HG03565 (cell line): ENCODE results near the gene SLC35D2.
"Not testable (repeated sequence)": the region's sequence is repeated elsewhere in the genome, so short reads cannot be mapped to it uniquely, and the experiment has no call there.

Source experiments
- ATAC-seq: cut with Tn5 transposase; IDR thresholded peaks from one replicate; pipeline ENCODE4 v1.9.1; 2021; ENCODE audit warnings: mild to moderate bottlenecking, moderate library complexity; ENCODE audit not compliant: unreplicated experiment

SLC35D2 gene

GRCh38 chr9:96400132-96400910 is 16.8 kb upstream of the SLC35D2 start:
- ATAC-seq: no peak

DNA sequence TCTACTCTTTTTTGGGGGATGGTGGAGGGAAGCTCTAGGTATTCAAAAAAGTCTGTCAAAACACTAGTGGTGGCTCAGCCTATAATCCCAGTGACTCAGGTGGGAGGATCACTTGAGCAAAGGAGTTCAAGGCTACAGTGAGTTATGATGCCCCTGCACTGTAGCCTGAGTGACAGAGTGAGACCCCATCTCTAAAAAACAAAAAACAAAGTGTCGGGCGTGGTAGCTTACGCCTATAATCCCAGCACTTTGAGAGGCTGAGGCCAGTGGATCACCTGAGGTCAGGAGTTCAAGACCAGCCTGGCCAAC is 15.8 kb upstream of the SLC35D2 start:
- ATAC-seq: no peak

- no peak for ATAC-seq
These were observed 15.2 kb upstream of the SLC35D2 start for GRCh38 chr9:96398582-96399324.

GRCh38 chr9:96395964-96396363 is 12.5 kb upstream of the SLC35D2 start:
- no peak for ATAC-seq

DNA sequence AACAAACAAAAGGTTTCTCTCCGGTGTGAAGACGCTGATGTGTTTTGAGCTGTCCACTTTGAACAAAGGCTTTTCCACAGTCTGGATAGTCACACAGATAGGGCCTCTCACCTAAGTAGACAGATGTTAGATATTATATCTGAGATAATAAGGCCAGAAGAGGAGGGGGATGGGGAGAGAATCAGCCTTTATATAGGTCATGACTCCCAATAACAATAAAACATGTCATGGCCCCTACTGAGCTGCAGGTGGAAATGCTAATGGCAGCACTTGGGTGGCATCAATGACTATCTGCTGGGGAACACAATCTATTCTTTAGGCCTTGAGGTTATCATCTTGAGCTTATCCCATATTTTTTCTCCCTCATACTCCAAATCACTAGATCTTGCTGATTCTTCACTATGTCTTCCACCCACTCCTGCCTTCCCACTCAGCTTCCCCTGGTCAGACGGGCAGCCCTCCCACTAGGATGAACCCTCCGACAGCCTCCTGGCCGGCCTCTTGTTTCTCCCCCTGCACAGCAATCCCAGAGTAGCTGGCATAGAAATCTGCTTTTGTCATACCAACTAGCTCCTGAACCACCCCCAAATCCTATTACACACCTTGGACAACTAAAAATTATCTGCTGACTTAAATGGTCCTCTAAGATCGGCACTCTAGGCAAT is 11.5 kb upstream of the SLC35D2 start:
- ATAC-seq: no peak

- no peak for ATAC-seq
These were observed 8.8 kb upstream of the SLC35D2 start for GRCh38 chr9:96392263-96392662.

- no peak for ATAC-seq
These were observed 7.7 kb upstream of the SLC35D2 start for GRCh38 chr9:96391021-96391765.

GRCh38 chr9:96388144-96388543 is 4.6 kb upstream of the SLC35D2 start:
- no peak for ATAC-seq

DNA sequence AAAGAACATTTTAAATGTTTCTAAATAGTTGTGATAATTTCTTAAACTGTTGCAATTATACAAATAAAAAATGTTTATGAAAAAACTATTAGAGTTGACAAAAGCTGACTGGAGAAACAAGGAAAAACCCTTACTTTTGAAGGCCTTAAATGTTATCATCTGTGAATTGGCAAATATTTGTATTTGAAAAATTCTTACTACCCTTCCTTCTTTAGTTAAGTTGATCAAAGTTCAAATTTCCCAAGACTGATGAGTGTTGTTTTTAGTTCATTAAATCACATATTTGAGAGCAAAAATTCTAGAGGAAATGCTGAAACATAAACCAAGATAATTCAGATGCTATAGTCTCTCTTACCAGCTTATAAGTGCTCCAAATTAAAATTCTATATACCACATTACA is 2.6 kb upstream of the SLC35D2 start:
- ATAC-seq: no peak

- ATAC-seq: no peak
These were observed 709 bp downstream of the SLC35D2 start for GRCh38 chr9:96382839-96383164.

DNA sequence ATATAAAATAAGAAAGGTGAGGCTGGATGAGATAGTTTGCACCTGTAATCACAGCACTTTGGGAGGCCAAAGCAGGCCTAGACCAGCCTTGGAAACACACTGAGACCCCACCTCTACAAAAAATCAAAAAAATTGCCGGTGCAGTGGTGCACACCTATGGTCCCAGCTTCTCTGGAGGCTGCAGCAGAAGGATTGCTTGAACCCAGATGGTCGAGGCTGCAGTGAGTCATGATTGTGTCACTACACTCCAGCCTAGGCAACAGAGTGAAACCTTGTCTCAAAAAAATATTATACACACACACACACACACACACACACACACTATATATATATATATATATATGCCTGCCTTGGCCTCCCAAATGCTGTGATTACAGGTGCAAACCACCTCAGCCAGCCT is 1.3 kb downstream of the SLC35D2 start:
- no peak for ATAC-seq

DNA sequence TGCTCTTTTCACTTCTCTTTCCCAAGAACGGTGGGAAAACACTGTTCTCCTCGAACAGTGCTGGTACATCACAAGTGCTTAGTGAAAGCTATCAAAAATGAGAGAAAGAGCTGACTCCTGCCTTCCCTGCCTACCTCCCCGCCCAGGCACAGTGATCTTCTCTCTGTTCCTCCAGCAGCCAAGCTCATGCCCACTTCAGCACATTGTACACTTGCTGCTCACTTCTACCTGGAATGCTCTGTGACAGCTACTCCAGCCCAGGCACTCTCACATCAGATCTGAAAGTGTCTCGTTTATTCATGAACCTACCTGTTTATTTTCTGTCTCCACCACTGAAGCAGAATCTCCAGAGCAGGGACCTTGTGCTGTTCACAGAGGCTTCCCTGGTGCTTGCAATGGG is 1.8 kb downstream of the SLC35D2 start:
- no peak for ATAC-seq

DNA sequence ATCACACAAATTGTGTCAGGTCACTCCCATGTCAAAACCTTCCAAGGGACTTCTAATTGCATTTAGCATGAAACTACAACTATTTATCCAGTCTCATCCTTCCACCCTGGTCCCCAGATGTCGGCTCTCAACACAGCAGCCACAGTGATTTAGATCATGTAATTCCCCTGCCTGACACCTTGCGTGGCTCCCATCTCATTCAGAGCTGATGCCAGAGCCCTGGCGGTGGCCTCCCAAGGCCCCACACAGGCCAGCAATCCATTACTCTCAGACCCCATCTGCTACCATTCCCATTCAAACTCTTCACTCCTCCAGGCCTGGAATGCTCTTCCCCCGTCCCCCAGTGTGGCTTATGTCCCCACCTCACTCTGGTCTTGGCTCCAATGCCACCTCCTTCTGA is 2.4 kb downstream of the SLC35D2 start:
- no peak for ATAC-seq

DNA sequence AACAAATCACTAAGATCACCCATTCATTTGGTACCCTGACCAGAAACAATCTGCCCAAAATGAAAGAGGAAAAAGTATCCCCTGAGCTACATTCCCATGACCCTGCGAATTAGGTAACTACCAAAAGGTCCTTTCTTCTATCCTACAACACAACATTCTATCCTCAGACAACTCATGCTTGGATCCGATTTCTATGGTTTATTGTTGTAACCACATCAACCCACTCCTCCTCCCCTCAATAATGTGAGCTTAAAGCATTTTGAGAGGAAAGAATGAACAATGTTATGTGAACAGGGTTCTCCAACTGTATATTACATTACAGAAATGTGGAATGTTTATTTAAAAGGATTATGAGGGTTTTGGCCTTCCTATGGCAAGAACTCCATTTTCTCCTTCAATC is 4.0 kb downstream of the SLC35D2 start:
- ATAC-seq: no peak

DNA sequence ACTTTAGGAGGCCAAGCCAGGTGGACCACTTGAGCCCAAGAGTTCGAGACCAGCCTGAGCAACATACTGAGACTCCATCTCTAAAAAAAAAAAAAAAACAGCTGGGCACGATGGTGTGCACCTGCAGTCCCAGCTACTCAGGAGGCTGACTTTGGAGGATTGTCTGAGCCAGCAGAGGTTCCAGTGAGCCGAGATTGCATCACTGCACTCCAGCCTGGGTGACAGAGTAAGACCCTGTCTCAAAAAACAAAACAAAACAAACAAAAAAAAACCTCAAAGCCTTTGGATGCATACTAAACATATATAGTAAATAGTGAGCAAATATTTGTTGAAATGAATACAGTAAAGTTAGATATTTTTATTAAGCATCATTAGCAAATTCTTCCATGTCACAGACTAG is 5.3 kb downstream of the SLC35D2 start:
- no peak for ATAC-seq

- no peak for ATAC-seq
These were observed 6.3 kb downstream of the SLC35D2 start for GRCh38 chr9:96376891-96377874.

DNA sequence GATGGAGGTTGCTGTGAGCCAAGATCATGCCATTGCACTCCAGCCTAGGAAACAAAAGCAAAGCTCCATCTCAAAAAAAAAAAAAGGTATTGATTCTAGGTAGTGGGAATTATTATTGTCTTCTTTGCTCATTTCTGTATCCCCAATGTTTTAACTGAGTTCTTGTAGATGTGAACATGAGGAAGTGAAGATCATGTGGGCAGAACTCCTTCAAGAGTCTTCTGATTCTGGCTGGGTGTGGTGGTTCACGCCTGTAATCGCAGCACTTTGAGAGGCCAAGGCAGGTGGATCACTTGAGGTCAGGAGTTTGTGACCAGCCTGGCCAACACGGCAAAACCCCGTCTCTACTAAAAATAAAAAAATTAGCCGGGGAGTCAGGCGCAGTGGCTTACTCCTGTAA is 8.0 kb downstream of the SLC35D2 start:
- ATAC-seq: not testable (repeated sequence)

DNA sequence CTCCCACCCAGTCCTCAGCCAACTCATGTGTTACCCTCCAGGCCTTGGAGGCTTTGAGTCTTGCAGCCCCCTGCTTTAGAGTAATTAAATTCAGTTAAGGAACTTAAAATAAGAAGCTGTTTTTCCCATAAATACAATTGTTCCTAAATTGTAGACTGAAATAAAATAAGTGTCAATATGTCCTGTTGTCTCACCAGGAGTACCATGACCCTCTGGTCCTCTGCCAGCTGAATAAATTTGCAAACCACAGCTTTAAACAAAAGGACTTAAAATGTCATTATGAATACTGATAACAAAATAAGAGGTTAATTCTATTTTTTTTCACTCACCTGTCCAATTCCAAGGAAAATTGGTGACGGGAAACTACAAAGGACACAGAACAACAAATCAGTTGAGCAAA is 15.6 kb downstream of the SLC35D2 start:
- ATAC-seq: no peak

DNA sequence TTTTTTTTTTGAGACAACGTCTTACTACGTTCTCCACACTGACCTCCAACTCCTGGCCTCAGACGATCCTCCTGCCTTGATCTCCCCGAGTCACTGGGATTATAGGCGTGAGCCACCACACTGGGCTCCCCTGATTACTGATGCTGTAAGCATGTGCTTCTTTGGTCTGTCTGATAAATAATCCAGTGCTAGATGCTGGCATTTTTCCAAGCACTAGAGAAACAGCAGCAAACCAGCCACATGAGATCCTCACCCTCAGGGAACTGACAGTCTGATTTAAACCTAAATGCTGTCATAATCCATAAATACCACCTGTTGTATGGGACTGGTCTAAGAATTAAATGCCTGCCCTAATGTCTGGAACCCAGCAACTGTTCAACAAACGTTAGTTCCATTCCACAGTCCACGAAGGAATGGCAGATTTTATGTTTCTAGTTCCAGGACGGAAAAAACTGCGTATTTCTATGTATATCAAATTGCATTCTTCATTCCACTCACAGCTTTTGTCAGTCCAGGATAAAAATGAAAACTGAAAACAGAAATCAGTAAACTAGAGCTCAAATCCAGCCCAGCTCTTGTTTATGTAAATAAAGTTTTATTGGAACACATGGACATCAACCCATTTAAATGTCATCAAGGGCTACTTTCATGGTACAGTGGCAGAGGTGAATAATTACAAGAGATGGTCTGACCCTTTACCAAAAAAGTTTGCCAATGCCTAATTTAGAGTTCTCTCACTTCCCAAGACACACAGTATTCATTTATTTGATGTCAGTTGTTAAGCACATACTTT is 20.1 kb downstream of the SLC35D2 start:
- ATAC-seq: no peak

DNA sequence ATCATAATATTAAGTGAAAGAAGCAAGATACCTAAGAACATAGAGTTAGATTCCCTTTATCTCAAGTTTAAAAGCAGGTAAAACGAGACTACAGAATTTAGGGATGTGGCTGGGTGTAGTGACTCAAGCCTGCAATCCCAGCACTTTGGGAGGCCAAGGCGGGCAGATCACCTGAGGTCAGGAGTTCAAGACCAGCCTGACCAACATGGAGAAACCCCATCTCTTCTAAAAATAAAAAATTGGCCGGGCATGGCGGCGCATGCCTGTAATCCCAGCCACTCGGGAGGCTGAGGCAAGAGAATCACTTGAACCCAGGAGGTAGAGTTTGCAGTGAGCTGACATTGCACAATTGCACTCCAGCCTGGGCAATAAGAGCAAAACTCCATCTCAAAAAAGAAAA is 21.4 kb downstream of the SLC35D2 start:
- ATAC-seq: not testable (repeated sequence)
